Panc1 (cell line): Measurements from ENCODE around the gene ECM1. TPM values are rescaled to one million over a fixed set of nuclear protein-coding genes. Genes with fewer than 3 reads are reported as not detected.

Experiments used
- ATAC-seq: fragments of 200-7000 bp; cut with Tn5 transposase; 2 replicates; pipeline ENCODE4 v1.9.1; 2020; ENCODE audit warnings: mild to moderate bottlenecking, moderate library complexity
- BruUV-seq: library from RNA; stranded (reverse); fragments of 400-500 nt; replicated peaks from 2 replicates; lab custom pipeline; 2021; lab: Mats Ljungman, UMichigan
- CTCF ChIA-PET: fragments of 300-600 bp; sonication (Branson Sonifier 250); formaldehyde crosslinking; loops from one replicate; lab custom pipeline; 2022; ENCODE audit warnings: antibody characterized with exemption; lab: Charles Lee
- POLR2A ChIA-PET: fragments of 300-600 bp; sonication (Branson Sonifier 250); formaldehyde crosslinking; loops from one replicate; lab custom pipeline; 2022; ENCODE audit warnings: antibody characterized with exemption; lab: Charles Lee
- DNase-seq: peaks from one replicate; pipeline ENCODE4 v3.0.0-alpha.2; 2010; ENCODE audit warnings: low read depth, low spot score
- H3K27ac ChIP-seq: 2 replicates; pipeline ENCODE4 v1.5.1; 2011; ENCODE audit warnings: mild to moderate bottlenecking, low read length, inconsistent platforms
- H3K27me3 ChIP-seq: fragments of 200-500 bp; sonication (Bioruptor generic); 2 replicates; pipeline ENCODE4 v1.6.0; 2014; ENCODE audit warnings: low read length, inconsistent platforms; ENCODE audit not compliant: control insufficient read depth, insufficient read depth
- H3K36me3 ChIP-seq: fragments of 200-500 bp; sonication (Bioruptor generic); 2 replicates; pipeline ENCODE4 v1.5.1; 2014; ENCODE audit warnings: inconsistent platforms, mild to moderate bottlenecking, low read length, moderate library complexity; ENCODE audit not compliant: control insufficient read depth, insufficient read depth
- H3K4me1 ChIP-seq: 2 replicates; pipeline ENCODE4 v1.5.1; 2011; ENCODE audit warnings: inconsistent platforms, mild to moderate bottlenecking, low read length, moderate library complexity; ENCODE audit not compliant: control insufficient read depth, insufficient read depth
- H3K4me3 ChIP-seq, 2 experiments: 2 replicates each; pipeline ENCODE4 v1.5.1; 2011 to 2012; ENCODE audit warnings: low read depth in 2 of 2, low read length in 2 of 2, mild to moderate bottlenecking in 2 of 2, inconsistent platforms in 1 of 2, moderate library complexity in 1 of 2
- H3K9me3 ChIP-seq: fragments of 200-500 bp; sonication (Bioruptor generic); 2 replicates; pipeline ENCODE4 v1.5.1; 2014; ENCODE audit warnings: low read depth, mild to moderate bottlenecking, inconsistent platforms, low read length, moderate library complexity; ENCODE audit not compliant: control insufficient read depth, insufficient read depth
- POLR2AphosphoS5 ChIP-seq: IDR thresholded peaks from 2 replicates; pipeline ENCODE4 v1.6.1; 2012; ENCODE audit warnings: mild to moderate bottlenecking, low read depth, low read length, moderate library complexity
- SIN3A ChIP-seq: IDR thresholded peaks from 2 replicates; pipeline ENCODE4 v1.6.1; 2012; ENCODE audit warnings: low read depth, mild to moderate bottlenecking, low read length, moderate library complexity, borderline replicate concordance; ENCODE audit not compliant: insufficient read depth
- TCF7L2 ChIP-seq: IDR thresholded peaks from 2 replicates; pipeline ENCODE4 v1.6.1; 2011; ENCODE audit warnings: mild to moderate bottlenecking, low read depth, low read length, inconsistent platforms
- in situ Hi-C: cut with HindIII; loops from 2 replicates; pipeline ENCODE4 v1.10.0; 2016; ENCODE audit warnings: low sequenced_read_pairs, low pct_unique_long_range_greater_than_20kb
- intact Hi-C: fragments of 100-400 bp; cut with micrococcal nuclease; formaldehyde crosslinking; loops from one replicate; pipeline ENCODE4 v1.10.0; 2022; ENCODE audit not compliant: unreplicated experiment
- total RNA-seq: library from RNA; stranded (reverse); gene quantifications from one replicate; pipeline ENCODE4 v1.2.1, GENCODE V29; 2021; ENCODE audit not compliant: unreplicated experiment
- TF ChIP-seq, protein P1 (sequence below), 2 experiments: IDR thresholded peaks; 2 replicates each; pipeline ENCODE4 v1.6.1; 2011 to 2012; ENCODE audit warnings: low read depth in 2 of 2, control low read depth in 1 of 2, low read length in 1 of 2, mild to moderate bottlenecking in 1 of 2, moderate library complexity in 1 of 2; ENCODE audit not compliant: insufficient read depth in 1 of 2
- TF ChIP-seq, protein P2 (sequence below): fragments of 450-650 bp; IDR thresholded peaks from 2 replicates; pipeline ENCODE4 v1.5.1; 2017; ENCODE audit warnings: mild to moderate bottlenecking

ECM1 gene
- total RNA-seq, 1 experiment from 2014 or later = 2.2 TPM

DNA sequence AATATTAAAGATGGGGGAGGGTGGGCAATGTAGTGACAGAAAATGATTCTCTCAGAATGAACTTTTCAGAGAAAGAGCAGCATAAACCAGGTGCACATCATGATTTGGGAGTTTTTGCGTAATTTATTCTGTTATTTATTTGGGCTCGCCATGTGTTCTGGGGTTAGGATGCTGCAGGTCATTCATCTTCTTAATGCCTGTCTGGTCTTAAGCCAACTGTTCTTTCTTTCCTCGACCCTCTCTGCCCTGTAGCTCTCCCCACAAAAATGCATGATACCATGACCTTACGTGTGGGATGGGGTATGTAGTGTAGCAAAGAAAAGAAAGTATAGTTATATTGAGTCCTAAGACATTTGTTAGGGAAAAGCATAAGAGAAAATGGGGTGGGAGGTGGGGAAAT lies 33.0 kb upstream of the ECM1 start:
- ChIA-PET POLR2A (interaction anchor here (0.5 kb wide), 1 partner anchor 387 kb away, joined by 9 read pairs; no protein-coding TSS in a partner anchor), CTCF (interaction anchor here (0.6 kb wide), 1 partner anchor 121 kb away, joined by 3 read pairs; no protein-coding TSS in a partner anchor)
- BruUV-seq = no TSS peak
- no peaks in the 10 kb centered on the region for H3K4me1 ChIP-seq
- in situ Hi-C loops (no loop called here), intact Hi-C loops (no loop called here)
- no peak for ATAC-seq
- H3K36me3 ChIP-seq = peaks cover 6% of the 10 kb centered on the region
- H3K27ac ChIP-seq = no peak overlapping the region
- H3K27me3 ChIP-seq = no peaks in the 10 kb centered on the region
- no peak overlapping the region for H3K4me3 ChIP-seq
- TF ChIP-seq SIN3A = no peak
- TF ChIP-seq POLR2AphosphoS5 = no peak
- TF ChIP-seq, protein P1, sequence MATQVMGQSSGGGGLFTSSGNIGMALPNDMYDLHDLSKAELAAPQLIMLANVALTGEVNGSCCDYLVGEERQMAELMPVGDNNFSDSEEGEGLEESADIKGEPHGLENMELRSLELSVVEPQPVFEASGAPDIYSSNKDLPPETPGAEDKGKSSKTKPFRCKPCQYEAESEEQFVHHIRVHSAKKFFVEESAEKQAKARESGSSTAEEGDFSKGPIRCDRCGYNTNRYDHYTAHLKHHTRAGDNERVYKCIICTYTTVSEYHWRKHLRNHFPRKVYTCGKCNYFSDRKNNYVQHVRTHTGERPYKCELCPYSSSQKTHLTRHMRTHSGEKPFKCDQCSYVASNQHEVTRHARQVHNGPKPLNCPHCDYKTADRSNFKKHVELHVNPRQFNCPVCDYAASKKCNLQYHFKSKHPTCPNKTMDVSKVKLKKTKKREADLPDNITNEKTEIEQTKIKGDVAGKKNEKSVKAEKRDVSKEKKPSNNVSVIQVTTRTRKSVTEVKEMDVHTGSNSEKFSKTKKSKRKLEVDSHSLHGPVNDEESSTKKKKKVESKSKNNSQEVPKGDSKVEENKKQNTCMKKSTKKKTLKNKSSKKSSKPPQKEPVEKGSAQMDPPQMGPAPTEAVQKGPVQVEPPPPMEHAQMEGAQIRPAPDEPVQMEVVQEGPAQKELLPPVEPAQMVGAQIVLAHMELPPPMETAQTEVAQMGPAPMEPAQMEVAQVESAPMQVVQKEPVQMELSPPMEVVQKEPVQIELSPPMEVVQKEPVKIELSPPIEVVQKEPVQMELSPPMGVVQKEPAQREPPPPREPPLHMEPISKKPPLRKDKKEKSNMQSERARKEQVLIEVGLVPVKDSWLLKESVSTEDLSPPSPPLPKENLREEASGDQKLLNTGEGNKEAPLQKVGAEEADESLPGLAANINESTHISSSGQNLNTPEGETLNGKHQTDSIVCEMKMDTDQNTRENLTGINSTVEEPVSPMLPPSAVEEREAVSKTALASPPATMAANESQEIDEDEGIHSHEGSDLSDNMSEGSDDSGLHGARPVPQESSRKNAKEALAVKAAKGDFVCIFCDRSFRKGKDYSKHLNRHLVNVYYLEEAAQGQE (IDR thresholded peaks at IDR 0.05; ENCODE audit: insufficient read depth in 1 of 2, low read depth in 2 of 2, low read length in 1 of 2) = no peak
- H3K9me3 ChIP-seq = no peaks in the 10 kb centered on the region
- no peak for DNase-seq

DNA sequence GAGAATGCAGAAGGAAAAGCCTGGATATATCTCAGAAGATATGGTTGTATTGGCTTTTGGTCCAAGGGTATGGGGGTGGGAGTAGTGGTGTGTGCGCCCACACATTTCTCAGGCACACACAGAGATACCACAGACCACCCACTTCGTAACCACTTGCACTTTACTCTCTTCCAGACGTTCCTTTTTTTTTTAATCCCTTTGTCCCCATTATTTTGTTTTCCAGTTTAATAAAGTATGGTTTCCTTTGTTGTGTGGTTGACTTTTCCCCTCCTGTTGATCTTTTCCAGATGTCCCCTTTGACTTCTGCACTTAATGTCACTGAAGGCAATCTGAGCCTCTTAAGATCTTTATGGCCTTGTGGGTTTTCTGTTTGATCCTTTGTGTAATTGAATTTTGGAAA lies 31.2 kb upstream of the ECM1 start:
- TF ChIP-seq, protein P2, sequence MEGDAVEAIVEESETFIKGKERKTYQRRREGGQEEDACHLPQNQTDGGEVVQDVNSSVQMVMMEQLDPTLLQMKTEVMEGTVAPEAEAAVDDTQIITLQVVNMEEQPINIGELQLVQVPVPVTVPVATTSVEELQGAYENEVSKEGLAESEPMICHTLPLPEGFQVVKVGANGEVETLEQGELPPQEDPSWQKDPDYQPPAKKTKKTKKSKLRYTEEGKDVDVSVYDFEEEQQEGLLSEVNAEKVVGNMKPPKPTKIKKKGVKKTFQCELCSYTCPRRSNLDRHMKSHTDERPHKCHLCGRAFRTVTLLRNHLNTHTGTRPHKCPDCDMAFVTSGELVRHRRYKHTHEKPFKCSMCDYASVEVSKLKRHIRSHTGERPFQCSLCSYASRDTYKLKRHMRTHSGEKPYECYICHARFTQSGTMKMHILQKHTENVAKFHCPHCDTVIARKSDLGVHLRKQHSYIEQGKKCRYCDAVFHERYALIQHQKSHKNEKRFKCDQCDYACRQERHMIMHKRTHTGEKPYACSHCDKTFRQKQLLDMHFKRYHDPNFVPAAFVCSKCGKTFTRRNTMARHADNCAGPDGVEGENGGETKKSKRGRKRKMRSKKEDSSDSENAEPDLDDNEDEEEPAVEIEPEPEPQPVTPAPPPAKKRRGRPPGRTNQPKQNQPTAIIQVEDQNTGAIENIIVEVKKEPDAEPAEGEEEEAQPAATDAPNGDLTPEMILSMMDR = no peak
- TF ChIP-seq, protein P1 (IDR thresholded peaks at IDR 0.05; ENCODE audit: insufficient read depth in 1 of 2, low read depth in 2 of 2, low read length in 1 of 2) = no peak
- no peak for TF ChIP-seq TCF7L2
- no peak for TF ChIP-seq SIN3A
- no peak for TF ChIP-seq POLR2AphosphoS5
- intact Hi-C loops (no loop called here), in situ Hi-C loops (no loop called here)
- BruUV-seq = no TSS peak
- ATAC-seq (no peak), DNase-seq (no peak)
- POLR2A ChIA-PET = no interaction called here
- H3K4me3 ChIP-seq = no peak overlapping the region
- H3K4me1 ChIP-seq = no peaks in the 10 kb centered on the region
- CTCF ChIA-PET = no interaction called here
- no peaks in the 10 kb centered on the region for H3K27me3 ChIP-seq
- H3K27ac ChIP-seq = no peak overlapping the region
- H3K36me3 ChIP-seq = no peaks in the 10 kb centered on the region
- no peaks in the 10 kb centered on the region for H3K9me3 ChIP-seq
